Right ventricle myocardium inferior (tissue), 1 donor: ENCODE data around the gene DCST1. TPM values are rescaled to one million over a fixed set of nuclear protein-coding genes. Genes with fewer than 3 reads are reported as not detected.

Source experiments
- ATAC-seq: fragments of 200-7000 bp; cut with Tn5 transposase; one replicate; pipeline ENCODE4 v1.9.1; 2020; ENCODE audit warnings: mild to moderate bottlenecking, moderate library complexity
- DNase-seq: peaks from one replicate; pipeline ENCODE4 v3.0.0; 2021; ENCODE audit errors: missing footprints
- intact Hi-C: fragments of 100-400 bp; cut with DNase I; formaldehyde crosslinking; loops from one replicate; pipeline ENCODE4 v1.11.0; 2022
- total RNA-seq: library from RNA; stranded (reverse); fragmentation: NEBNext Ultra II Directional; extraction: Animal tissue kit (Norgen Biotek cat#: 25700); gene quantifications from one replicate; pipeline ENCODE4 v1.2.1, GENCODE V29; 2021
- donor health status: DM: no; HTN: yes; CAD: no; lungs with severe emphysema.

The DCST1 gene
- total RNA-seq, 1 donor from 2014 or later = not detected

DNA sequence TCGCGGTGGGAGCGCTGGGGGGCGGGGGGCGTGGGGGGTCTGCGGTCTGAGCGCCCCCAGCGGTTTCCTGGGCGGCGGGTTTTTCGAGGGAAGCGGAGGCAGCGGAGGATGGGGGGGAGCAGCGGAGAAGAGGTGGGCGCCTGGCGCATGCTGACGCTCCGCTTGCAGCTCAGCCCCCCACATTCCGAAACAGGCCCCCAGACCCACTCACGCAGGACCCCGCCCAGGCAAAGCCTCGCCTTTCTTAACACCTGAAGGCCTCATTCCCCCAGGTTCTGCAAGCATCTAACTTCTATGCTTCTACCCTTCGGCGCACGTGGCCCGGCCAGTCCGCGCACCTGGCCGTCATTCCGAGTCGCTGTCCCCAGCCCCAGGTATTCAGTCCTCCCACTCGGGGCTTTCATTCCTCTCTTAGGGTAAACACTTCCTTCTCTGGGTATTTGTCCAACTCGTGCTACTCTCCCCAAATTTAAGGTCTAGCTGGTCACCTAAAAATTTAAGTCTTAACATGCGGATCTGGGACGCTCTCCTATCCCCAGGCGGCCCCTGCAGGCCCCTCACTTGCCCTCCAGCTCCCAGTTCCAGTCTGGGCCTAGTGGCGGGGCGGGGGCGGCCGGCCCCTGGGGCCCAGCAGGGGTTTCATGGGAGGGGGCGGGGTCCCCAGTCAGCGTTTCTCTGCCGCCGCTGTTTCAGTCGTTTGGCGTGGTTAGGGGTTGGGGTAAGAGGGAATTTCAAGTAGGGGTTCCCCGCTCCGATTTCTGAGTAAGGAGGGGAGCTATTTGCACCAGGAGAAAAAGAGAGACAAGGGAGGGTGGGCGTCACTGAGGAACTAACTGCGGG, 33.8 kb upstream of the DCST1 start:
- intact Hi-C loops = loop anchor here (2.0 to 5.0 kb wide), 3 partner anchors 25 to 63 kb away; partner anchors contain the start of genes CKS1B, PMVK and PYGO2
- DNase-seq (peak; percentile 56), ATAC-seq (no peak)

DNA sequence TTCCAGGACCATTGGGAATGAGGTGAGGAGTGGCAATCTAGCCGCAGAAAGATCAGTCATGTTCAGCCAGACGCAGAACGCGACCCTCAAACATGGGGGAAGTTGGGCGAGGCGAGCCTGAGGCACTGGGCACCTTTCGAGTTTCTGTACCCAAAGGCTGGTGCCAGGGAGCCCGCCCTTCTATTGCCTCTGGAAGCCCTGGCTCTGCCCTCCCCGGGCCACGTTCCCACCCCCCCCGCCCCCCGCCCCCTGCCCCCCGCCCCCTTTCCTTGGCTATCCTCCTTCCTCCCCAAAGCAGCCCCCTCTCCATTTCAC, 33.3 kb upstream of the DCST1 start:
- peak; percentile 65 for DNase-seq

DNA sequence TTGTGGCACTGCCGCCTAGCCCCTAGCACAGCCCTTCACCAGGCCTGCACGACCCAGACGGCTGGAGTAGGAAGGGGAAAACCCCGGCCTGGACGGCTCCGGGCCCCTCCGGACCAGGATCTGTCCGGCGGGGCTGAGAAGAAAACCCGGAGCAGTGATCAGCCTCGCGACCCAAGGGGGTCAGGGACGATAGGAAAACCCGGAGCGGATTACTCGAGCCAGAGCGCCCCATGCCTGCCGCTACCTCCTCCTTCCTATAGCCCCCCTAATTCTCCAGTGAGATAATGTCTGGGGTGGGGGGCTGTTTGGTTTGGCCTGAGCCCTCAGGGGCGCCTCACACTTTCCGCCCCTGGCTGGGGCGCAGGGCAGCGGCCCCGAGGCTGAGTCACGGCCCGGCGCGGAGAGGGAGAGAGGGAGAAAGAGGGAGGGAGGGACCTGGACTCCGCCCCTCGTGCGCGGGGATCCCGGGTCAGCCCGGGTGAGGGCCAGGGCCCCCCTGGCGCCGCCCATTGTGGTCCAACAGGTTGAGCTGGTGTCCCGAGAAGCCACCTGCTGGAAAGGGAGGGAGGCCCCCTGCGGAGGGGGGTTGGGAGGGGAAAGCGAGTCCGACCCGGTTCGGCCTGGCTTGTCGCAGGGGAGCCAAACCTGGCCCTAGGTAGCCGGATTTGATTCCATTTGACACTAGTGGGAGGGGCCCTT, 32.7 kb upstream of the DCST1 start:
- DNase-seq (peak; percentile 93), ATAC-seq (peak; percentile 64)
- intact Hi-C loops = loop anchor here (1.0 to 5.0 kb wide), 4 partner anchors 16 to 64 kb away; partner anchors contain the start of genes CKS1B, PMVK and PYGO2

More for the DNA sequence above, 33.3 kb upstream of the DCST1 start:
- intact Hi-C loops = loop anchor here (2.0 to 5.0 kb wide), 3 partner anchors 26 to 64 kb away; partner anchors contain the start of genes CKS1B, PMVK and PYGO2
- ATAC-seq = no peak

DNA sequence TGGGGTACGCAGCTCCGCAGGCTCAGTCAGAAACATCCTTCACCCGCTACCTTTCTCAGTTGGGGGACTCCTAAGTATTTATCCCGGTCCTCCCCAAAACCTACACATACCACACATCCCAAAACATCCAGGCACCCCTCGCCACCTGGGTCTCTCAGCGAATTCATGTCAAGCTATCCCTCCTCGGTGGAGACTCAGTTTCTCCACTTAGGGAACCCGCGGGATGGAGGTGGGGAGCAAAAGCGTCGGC, 32.3 kb upstream of the DCST1 start:
- DNase-seq (no peak), ATAC-seq (no peak)
- intact Hi-C loops = loop anchor here (1.0 to 5.0 kb wide), 4 partner anchors 16 to 65 kb away; partner anchors contain the start of genes CKS1B, PMVK and PYGO2

DNA sequence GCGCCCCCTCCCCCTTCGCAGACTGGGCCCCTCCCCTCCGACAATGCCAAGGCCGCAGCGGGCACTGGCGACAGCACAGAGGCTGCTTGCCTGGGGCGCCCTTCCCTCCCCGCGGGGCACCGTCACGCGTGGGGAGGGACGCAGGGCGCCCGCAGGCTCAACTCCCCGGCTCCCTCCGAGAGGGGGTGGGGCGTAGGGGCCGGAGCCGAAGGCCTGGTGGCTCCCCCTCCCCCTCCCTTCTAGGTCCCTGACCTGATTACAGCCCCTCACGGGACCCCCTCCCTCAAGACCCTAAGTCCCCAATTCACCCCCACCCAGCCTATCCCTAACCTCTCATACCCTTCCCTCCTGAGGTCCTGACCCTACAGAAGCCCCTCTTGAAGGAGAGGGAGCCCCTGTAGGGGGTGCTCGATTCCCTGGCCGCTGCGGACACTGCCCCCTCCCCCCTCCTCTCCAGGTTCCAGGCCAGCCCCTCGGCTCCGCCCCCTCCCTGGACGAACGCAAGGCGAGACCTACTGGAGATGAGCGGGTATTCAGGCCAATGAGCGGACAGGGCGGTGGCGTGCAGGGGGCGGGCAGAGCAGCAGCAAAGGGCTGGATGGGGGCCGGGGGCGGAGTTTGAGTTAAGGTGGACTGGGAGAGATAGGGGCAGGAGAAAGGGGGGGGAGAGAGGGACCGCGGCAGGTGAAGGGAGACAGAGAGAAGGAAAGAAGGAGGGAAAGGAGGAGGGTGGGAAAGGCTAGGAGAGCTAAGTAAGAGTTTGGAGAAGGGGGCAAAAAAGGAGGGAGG, 31.8 kb upstream of the DCST1 start:
- peak; percentile 88 for ATAC-seq

DNA sequence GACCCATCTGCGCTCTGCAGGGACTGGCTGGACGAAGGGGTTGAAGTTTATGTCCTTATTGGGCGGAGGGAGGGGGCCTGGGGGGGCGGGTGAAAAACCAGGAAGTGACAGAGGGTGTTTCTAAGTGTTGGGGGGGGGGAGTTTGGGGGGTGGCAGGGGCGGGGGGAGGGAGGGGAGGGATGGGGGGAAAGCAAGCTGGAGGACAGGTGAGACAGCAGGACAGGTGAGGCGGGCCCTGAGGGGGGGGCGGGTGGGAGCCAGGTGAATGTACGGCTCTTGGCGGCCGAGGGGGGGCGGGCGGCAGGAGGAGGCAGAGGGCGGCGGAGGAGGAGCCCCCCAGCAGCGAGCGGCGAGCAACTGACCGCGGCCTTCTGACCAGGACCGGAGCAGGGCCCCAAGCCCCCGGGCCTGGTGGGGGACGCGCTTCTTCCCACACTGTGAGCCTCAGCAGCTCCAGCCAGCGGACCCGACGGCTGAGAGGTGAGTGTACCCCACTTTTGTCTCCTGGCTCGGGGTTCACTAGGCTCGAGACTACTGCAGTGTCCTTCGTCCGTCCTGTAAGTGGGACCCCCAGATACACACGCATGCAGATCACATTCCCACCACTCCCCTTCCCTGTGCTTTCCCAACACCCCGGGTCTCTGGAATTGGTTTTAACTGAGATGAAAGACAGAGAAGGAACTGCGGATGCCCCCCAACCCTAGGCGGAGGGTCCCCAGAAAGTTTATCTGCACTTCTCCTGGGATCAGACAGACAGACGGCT, 31.0 kb upstream of the DCST1 start, which contains the start of gene ZBTB7B:
Gene ZBTB7B (plus strand): TSS at position 339 of the 763 bp plus-strand sequence. CDS start 11,859 bp downstream, outside the sequence.
- intact Hi-C loops = loop anchor here (2.0 to 5.0 kb wide), 2 partner anchors 20 to 40 kb away; partner anchors contain the start of genes FLAD1 and PYGO2
- DNase-seq = no peak
- ATAC-seq = peak; percentile 5

More for the DNA sequence above, 31.8 kb upstream of the DCST1 start:
- intact Hi-C loops = loop anchor here (1.0 to 5.0 kb wide), 5 partner anchors 15 to 65 kb away; partner anchors contain the start of genes CKS1B, FLAD1, PMVK and PYGO2
- peak; percentile 100 for DNase-seq

DNA sequence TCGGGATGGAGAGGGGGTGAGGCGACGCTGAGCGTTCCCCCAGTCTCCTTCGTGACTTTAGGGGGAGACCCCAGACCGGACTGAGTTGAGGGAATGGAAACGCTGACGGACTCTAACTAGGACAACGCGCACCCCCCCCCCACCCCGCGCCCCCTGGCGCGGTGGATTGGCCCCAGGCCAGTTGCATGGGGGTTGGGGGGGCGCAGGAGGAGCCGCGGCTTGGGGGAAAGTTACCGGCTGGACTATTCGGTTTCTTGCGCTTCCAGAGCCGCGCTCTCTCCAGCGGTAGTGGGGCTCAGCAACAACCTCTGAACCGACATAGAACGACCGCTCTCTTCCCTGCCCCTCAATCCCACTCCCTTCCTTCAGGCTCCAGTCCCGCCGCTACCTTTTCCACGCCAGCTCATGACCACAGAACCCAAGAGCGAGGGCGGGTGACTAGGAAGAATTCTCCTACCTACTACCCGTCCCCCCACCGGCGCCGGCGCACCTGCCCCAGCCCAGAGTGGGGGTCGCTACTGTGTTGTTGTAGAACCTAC, 30.3 kb upstream of the DCST1 start:
- DNase-seq (no peak), ATAC-seq (no peak)
- intact Hi-C loops = loop anchor here (2.0 to 5.0 kb wide), 2 partner anchors 20 to 41 kb away; partner anchors contain the start of genes FLAD1 and PYGO2

DNA sequence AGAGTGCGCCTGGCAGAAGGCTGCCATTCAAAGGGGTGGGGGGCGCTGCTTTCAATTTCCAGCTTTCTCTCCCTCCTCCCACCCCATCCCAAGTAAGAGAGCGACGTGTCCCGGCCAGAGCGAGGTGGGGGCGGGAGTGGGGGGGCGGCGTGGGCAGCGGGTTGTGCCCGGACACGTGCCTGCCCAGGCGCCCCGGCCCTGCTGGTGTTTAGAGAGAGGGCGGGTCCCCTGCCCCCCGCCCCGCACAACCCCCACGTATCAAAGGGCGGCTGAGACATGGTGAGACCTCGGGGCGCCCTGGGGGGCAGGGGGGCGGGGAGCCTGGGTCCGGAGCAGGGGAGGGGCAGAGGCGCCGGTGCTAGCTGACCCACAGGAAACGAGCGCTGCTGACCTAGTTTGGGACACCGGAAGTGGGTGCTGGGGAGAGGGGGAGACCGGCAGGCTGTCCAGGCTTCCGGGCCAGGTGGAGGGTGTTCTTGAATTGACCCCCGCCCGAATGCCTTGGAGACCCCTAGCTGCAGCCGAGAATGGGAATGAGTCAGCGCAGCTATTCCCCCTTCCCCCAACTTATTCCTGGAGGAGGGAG, 29.8 kb upstream of the DCST1 start:
- ATAC-seq (peak; percentile 4), DNase-seq (no peak)
- intact Hi-C loops = loop anchor here (2.0 to 5.0 kb wide), 2 partner anchors 21 to 42 kb away; partner anchors contain the start of genes FLAD1 and PYGO2

DNA sequence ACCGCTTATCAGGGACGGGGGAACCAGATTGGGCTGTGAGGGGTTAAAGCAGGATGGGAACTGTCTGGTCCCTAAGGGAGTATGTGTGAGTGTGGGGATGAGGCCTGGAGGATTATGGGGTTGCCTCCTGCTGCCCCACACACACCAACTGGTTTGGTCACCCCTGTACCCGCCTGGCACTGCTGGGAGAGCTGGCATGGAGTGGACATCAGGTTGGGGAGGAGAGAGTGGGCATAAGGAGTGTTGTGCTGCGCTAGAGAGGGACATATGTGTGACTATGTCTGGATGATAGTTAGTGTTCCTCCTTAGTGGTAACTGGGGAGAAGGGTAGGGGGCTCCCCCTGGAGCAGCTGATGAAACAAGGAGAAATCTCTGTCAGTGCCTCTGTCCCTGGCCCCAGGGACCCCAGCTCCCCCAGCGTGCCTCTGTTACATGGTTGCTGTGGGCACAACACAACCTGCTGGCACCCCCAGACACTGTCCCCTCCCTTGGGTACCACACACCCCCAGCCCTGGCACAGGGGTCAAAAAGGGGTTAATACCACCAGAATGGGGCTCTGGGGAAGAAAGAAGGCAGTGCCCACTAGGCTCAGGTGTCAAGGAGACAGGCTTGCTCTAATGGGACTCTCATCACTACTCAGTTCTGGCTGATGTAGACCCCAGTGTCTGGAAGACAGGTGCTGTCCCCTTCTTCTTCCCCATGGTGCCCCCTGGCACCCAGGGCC, 29.1 kb upstream of the DCST1 start:
- DNase-seq = no peak
- ATAC-seq = no peak
- intact Hi-C loops = loop anchor here (5.0 kb wide), 1 partner anchor 42 kb away; the partner anchor contains the start of gene PYGO2

DNA sequence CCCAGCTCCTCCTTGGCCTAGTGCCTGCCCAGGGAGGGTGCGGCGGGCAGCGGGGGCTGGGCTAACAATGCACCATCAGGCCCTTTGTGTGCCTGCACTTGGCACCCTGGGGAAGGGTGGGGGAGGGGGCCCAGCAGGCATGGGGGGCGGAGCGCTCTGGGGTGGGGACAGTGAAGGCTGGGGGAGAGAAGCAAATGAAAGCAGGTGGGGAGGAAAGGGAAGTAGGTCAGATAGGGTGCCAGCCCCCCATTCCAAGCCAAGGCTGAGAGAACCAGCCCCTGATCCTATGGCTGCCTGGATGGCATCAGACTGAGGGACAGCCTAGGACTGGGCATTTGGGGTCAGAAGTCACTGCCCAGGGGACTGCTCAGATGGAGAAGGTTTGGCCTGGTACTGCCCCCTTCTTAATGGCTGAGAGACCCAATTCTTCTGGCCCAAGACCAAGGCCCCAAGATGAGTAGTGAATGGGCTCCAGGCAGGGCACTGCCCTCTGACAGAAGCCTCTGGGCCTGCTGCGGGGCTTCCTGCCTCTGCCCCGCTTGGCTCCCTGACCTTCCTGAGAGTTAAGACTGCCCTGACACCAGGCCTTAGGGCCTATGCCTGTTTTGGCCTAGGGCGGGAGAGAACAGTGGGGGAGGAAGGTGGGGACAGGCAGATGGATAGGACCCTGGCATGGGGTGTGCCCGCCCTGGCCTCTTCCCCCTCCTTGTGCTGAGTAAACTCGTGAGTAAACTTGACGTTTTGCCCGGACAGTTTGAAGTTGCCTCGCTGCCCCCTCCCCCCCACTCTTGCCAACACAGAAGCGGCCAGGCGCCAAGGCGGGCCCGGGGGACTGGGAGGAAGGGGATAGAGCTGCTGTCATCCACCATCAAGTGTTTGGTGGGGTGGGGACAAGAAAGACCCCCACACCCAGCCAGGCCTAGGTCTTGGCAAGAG, 28.3 kb upstream of the DCST1 start:
- ATAC-seq (peak; percentile 30), DNase-seq (peak; percentile 87)
- intact Hi-C loops = no loop called here

DNA sequence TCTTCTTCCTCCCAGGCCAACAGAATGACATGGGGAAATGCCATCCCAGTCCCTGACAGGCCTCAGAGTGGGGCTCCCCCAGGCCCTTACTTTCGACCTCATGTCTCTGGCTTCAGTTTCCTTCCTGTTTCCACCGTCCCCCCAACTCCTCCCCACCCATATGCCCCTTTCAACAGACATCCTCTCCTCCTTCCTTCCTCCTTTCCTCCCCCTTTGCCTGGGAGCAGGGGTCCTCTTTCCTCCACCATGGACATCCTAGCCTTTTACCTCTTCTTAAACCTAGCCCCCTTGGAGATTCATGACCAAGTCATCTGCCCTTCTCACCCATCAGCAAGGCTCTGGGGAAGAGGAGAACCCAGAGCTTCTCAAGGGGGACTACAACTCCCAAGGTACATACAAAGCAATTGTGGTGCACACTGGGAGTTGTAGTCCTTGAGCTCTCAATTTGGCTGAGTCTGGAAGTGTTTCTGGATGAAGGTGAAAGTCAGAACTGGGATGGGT, 27.0 kb upstream of the DCST1 start:
- intact Hi-C loops = no loop called here
- DNase-seq (peak; percentile 66), ATAC-seq (no peak)

DNA sequence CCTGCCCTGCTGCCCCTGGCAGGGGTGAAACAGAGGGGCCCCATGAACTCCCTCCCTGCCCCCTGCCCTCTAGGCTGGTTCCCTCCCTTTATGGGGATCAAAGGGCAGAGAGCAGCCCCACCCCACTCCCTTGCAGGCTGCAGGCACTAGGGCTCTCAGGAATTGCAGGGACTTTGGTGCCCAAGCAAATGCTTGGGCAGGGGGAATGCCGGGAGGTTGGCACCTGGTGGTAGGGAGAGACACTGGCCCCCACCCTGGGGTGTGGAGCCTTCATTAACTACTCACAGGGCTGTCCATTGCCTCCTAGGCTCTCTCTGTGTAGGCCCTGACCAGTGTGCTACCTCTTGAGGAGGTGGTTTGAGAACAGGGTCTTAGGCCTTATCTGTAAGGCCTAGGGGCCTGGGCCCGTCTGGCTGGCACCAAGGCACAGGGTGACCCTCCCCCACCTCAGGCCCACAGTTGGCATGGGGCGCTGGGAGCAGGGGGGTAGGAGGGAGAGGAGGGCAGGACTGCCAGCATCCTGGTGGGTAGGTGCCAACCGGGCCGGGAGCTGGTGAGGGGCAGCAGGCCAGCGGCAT, 26.3 kb upstream of the DCST1 start:
- intact Hi-C loops = no loop called here
- DNase-seq (peak; percentile 88), ATAC-seq (peak; percentile 34)

DNA sequence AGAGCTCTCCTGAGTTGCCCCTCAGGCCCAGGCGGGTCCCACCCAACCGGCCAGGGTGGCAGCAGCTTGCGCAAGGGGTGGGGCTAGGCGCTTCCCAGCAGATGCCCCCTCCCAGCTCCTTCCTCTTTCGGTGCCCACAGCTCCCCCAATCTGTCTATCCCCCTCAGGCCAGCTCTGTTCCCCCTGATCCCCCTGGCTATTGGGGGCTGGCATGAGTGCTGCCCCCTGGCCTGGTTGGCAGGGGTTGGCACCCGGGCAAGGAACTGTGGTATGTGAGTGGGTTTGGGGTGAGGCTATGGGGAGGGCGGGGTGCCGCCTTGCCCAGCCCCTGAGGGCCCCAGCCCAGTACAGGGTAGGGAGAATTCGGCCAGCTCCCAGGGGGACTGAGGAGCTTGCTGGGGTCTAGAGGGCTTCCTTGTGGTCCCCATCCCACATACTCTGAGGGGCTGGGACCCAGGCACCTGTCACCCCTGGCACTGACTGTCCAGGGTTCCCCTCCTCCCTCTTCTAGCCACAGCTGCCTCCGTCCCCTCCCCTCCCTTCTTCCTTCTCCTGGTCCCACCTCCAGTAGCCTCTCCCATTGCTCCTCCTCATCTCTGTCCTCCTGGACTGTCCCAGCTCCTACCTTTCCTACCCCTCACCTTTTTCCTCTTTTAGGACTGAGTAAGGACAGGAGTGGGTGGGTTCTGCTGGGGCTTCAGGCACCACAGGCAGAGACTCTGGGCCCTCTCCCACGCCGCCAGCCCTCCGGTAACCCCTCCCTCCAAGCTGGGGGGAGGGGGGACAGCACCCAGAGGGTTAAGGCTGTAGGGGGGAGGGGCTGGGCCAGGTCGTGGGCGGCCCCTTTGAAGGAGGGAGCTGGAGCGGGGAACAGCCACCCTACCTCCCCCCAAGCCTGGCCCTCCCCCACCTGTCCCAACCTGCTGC, 25.3 kb upstream of the DCST1 start:
- peak; percentile 73 for DNase-seq
- ATAC-seq = no peak
- intact Hi-C loops = no loop called here

DNA sequence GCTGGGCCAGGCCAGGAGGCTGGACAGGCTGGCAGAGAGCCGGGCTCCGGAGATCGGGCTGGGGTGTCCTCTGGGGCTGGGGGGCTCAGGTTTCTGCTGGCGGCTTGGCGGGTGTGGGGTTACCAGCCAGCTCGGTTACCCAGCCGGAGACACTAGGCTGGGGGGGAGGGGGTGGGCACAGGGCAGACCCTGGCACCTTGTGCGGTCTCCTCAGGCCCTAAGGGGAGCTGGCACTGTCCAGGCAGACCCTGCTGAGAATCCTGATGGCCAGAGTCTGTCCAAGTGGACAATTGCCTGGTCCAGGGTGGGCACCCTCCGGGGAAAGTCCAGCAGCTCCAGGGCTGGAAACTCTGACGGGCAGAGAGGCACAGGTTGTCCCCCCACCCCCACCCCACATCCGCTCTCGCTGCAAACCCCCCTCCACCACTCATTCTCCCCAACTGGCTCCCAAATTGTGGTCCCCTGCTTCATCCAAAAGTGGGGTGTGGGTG, 24.4 kb upstream of the DCST1 start:
- DNase-seq (peak; percentile 17), ATAC-seq (no peak)
- intact Hi-C loops = no loop called here
